Heart left ventricle (tissue), 16 donors: ENCODE measurements around the gene TINAGL1. TPM values are rescaled to one million over a fixed set of nuclear protein-coding genes. Genes with fewer than 3 reads are reported as not detected.

Experiments
- ATAC-seq, 4 donors: fragments of 200-7000 bp; cut with Tn5 transposase; one replicate each; pipeline ENCODE4 v1.9.1; 2020 to 2022; ENCODE audit warnings: moderate library complexity in 4 of 4, mild to moderate bottlenecking in 3 of 4, moderate number of reproducible peaks in 1 of 4
- DNase-seq, 5 donors: peaks; one replicate each; pipeline ENCODE4 v3.0.0-alpha.2; 2020
- H3K27ac ChIP-seq, 12 donors: fragments of 200-600 bp; sonication (generic) in 4 of 12; one replicate each; pipeline versions ENCODE4 v1.5.0 to v1.8.0; 2016 to 2022; ENCODE audit warnings: mild to moderate bottlenecking in 2 of 12
- H3K27me3 ChIP-seq, 9 donors: fragments of 200-600 bp; sonication (generic) in 2 of 9; one replicate each; pipeline versions ENCODE4 v1.5.1 to v1.8.0; 2016 to 2022; ENCODE audit warnings: mild to moderate bottlenecking in 3 of 9
- H3K36me3 ChIP-seq, 9 donors: fragments of 200-600 bp; sonication (generic) in 2 of 9; one replicate each; pipeline versions ENCODE4 v1.5.0 to v1.8.0; 2018 to 2022; ENCODE audit warnings: mild to moderate bottlenecking in 2 of 9
- H3K4me1 ChIP-seq, 12 donors: fragments of 200-600 bp; sonication (generic) in 4 of 12; one replicate each; pipeline versions ENCODE4 v1.5.0 to v1.8.0; 2016 to 2022; ENCODE audit warnings: mild to moderate bottlenecking in 3 of 12
- H3K4me3 ChIP-seq, 12 donors: fragments of 200-600 bp; sonication (generic) in 4 of 12; one replicate each; pipeline versions ENCODE4 v1.5.0 to v1.8.0; 2017 to 2022; ENCODE audit warnings: mild to moderate bottlenecking in 9 of 12, moderate library complexity in 4 of 12
- H3K9me3 ChIP-seq, 12 donors: fragments of 200-600 bp; sonication (generic) in 4 of 12; one replicate each; pipeline versions ENCODE4 v1.5.0 to v1.8.0; 2016 to 2022; ENCODE audit warnings: mild to moderate bottlenecking in 1 of 12
- POLR2A ChIP-seq, 2 donors: fragments of 450-650 bp; IDR thresholded peaks; one replicate each; pipeline ENCODE4 v1.6.1; 2017; ENCODE audit warnings: antibody characterized with exemption in 2 of 2, mild to moderate bottlenecking in 2 of 2, moderate library complexity in 2 of 2
- WGBS, 4 donors: extraction: QIAGEN DNeasy Blood & Tissue Kit in 2 of 4; methylation state at CpG; one replicate each; pipeline versions ENCODE4 v1.1.5 to v1.1.7; 2013 to 2018; 5-methylcytosine and 5-hydroxymethylcytosine counted together
- intact Hi-C, 10 donors: fragments of 100-400 bp; cut with DNase I; formaldehyde crosslinking; loops; one replicate each; pipeline versions ENCODE4 v1.11.1 to v1.14.2; 2022
- polyA plus RNA-seq, 2 donors: library from polyadenylated mRNA; stranded (reverse); fragments of 200-250 nt; gene quantifications; one replicate each; pipeline ENCODE4 v1.2.3, GENCODE V29; 2013
- total RNA-seq, 9 donors: library from RNA; depleted of rRNA in 2 of 9; stranded (reverse); fragments of >200 nt in 2 of 9; fragmentation: NEBNext Ultra II Directional in 3 of 9; extraction: Animal tissue kit (Norgen Biotek cat#: 25700) in 3 of 9; gene quantifications; one replicate each; pipeline versions ENCODE4 v1.1.0 to v1.2.4, GENCODE V29; 2016 to 2023
- TF ChIP-seq, protein P1 (sequence below), 12 donors: fragments of 200-600 bp; sonication (generic) in 4 of 12; IDR thresholded peaks; one replicate each; pipeline versions ENCODE4 v1.5.0 to v1.8.0; 2018 to 2022; ENCODE audit warnings: antibody characterized with exemption in 12 of 12, mild to moderate bottlenecking in 5 of 12
- donor health status: ischemic (EF 13 %, LVEDD 7.1; RV severe dilation, severe dysfunction).
- donor health status: healthy with polysubstance abuse.
- donor health status: DM: no; HTN: yes; CAD: no.
- donor health status: DM: no; HTN: no; CAD: no.
- donor health status: ischemic (EF 25% LVEDD 6.9; RV normal size, moderate dysfunction).
- donor health status: ischemic (EF 25% LVEDD 5.7; RV mildly dilated, moderate dysfunction).
- donor health status: healthy.
- donor health status: DM: yes; HTN: yes; CAD: no.
- donor health status: ischemic (EF 35%, LVEDD 5.7; RV mildly dilated, moderate dysfunction).
- donor health status: nonischemic (EF 11% LVEDD 7.7; RV severe dilation, severe dysfunction).
- donor health status: DM: yes; HTN: yes; CAD: no.
- donor health status: PGD.
- donor health status: ischemic (EF 29% LVEDD 5.4; RV normal size, mild dysfunction).
- donor health status: nonischemic (EF 23%, LVEDD 6.1; RV moderate dilation, normal function).

TINAGL1 gene
- total and polyA plus RNA-seq, 11 donors = 136 to 697 (median 204) TPM

DNA sequence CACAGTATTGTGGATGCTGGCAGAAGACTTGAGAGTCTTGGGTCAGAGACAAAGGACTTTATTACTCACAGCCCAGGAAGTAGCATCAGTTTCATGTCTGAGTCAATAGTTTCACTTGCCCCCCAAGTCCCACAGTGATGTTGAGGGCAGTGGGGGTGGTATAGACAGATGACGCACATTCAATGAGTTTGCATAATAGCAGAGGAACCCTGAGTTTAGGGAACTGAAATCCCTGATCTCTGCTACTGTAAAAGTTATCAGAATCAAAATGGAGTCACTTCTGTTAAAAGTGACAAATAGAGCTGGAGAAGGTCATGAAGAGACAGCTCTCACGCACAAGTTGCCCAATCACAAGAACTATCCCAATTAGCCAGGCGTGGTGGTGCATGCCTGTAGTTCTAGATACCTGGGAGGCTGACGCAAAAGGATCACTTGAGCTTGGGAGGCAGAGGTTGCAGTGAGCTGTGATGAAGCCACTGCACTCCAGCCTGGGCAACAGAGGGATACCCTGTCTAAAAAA, 29.7 kb downstream of the TINAGL1 start:
- H3K4me3 ChIP-seq = no peak overlapping the region
- no peaks in the 10 kb centered on the region for H3K36me3 ChIP-seq
- TF ChIP-seq, protein P1, sequence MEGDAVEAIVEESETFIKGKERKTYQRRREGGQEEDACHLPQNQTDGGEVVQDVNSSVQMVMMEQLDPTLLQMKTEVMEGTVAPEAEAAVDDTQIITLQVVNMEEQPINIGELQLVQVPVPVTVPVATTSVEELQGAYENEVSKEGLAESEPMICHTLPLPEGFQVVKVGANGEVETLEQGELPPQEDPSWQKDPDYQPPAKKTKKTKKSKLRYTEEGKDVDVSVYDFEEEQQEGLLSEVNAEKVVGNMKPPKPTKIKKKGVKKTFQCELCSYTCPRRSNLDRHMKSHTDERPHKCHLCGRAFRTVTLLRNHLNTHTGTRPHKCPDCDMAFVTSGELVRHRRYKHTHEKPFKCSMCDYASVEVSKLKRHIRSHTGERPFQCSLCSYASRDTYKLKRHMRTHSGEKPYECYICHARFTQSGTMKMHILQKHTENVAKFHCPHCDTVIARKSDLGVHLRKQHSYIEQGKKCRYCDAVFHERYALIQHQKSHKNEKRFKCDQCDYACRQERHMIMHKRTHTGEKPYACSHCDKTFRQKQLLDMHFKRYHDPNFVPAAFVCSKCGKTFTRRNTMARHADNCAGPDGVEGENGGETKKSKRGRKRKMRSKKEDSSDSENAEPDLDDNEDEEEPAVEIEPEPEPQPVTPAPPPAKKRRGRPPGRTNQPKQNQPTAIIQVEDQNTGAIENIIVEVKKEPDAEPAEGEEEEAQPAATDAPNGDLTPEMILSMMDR (IDR thresholded peaks at IDR 0.05) = no peak
- no peak for TF ChIP-seq POLR2A (IDR thresholded peaks at IDR 0.05)
- DNase-seq = no peak
- intact Hi-C loops = no loop called here
- no peak for ATAC-seq
- no peaks in the 10 kb centered on the region for H3K27me3 ChIP-seq
- WGBS, 4 donors = 92 to 95% (median 93%) methylated on average over 4 of the region's 4 CpGs
- H3K4me1 ChIP-seq = no peaks in the 10 kb centered on the region
- no peaks in the 10 kb centered on the region for H3K9me3 ChIP-seq
- no peak overlapping the region for H3K27ac ChIP-seq

DNA sequence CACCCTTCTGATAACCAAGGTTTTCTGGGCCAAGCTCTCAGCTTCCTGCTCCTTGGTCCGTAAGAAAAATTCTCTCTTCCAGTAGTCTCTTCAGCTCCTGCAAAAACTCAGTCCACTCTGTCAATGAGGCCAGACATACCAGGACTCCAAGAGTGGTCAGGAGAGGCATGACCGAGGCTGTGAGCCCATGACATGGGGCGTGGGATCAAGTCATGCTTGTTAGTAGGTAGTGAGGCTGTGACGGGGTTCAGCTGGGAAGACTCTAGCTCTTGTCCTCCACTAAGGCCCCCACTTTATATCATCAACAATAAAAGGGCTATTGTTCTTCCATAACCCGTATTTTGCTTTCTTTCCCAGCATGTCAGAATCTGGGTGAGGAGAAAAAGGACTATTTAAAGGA, 31.0 kb downstream of the TINAGL1 start:
- no peak overlapping the region for H3K27ac ChIP-seq
- no peaks in the 10 kb centered on the region for H3K36me3 ChIP-seq
- no peaks in the 10 kb centered on the region for H3K9me3 ChIP-seq
- WGBS, 4 donors = 83 to 95% (median 89%) methylated on average over 5 of the region's 5 CpGs
- intact Hi-C loops = no loop called here
- no peaks in the 10 kb centered on the region for H3K4me1 ChIP-seq
- ATAC-seq (no peak), DNase-seq (no peak)
- H3K4me3 ChIP-seq = no peak overlapping the region
- no peak for TF ChIP-seq POLR2A (IDR thresholded peaks at IDR 0.05)
- TF ChIP-seq, protein P1 (IDR thresholded peaks at IDR 0.05) = no peak
- H3K27me3 ChIP-seq = no peaks in the 10 kb centered on the region

DNA sequence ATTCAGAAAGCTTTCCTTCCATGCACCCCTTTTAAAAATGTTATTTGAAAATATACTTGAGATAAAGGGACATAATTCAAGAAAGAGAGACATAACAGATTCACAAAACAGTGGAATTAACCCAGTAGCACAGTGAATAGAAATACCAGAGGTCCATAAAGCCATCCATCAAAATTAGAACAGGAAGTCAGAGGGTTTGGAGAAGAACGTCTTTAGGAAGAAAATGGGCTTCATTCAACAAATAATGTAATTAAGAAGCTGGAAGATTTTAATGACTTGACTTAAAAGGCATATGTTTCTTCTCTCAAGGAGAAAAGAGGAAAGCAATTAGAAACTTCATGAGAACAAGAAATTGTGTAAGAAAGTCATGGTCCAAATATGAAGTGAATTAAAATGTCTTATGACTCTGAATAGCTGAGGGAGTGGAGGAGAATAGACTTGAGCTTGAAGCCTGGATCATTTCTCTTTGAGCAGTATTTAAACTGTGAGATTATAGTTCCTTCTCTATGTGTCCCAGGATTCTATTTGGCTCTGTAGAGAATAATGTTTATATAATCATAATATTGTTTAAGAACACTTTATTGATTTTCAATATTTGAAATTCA, 33.3 kb downstream of the TINAGL1 start:
- intact Hi-C loops = no loop called here
- 32 to 43% (median 39%) methylated on average over 1 of the region's 1 CpG for WGBS, 4 donors
- DNase-seq (no peak), ATAC-seq (no peak)
- Histone ChIP-seq H3K27me3 (no peaks in the 10 kb centered on the region), H3K36me3 (no peaks in the 10 kb centered on the region), H3K27ac (no peak overlapping the region), H3K4me3 (no peak overlapping the region), H3K9me3 (no peaks in the 10 kb centered on the region), H3K4me1 (peaks cover 0 to 11% (median 0%) of the 10 kb centered on the region in 12 donors)
- TF ChIP-seq, protein P1 (IDR thresholded peaks at IDR 0.05) = no peak
- TF ChIP-seq POLR2A (IDR thresholded peaks at IDR 0.05) = no peak

DNA sequence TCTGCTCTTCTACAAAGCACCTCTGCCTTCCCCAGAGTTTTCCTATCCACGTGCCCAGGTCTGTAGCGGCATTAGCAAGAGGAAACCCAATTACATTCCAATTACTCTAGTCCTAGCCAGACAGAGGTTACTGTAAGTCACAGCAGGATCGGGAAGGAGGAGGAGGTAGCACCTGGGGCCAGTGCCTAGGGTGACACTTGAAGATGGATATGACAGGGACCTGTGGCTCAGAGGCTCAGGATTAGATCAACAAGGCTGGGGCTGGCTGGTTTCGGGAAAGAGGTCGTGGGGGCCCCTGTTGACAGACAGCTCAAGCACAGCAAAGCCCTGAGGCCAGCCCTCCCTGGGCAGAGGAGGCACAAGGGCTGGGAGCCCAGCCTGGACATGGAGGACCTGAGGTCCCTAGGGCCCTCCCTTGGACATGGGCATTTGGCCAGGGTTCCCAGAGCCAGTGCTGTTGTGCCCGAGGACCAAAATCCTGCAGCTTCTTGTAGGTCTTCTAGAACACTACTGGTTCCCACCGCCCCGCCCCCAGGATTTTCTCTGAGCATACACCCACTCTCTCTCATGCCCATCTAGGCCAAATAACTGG, 38.2 kb downstream of the TINAGL1 start:
- Histone ChIP-seq H3K4me1 (peaks cover 0 to 31% (median 10%) of the 10 kb centered on the region in 12 donors), H3K9me3 (no peaks in the 10 kb centered on the region), H3K36me3 (no peaks in the 10 kb centered on the region), H3K27me3 (peaks cover 0 to 29% (median 4%) of the 10 kb centered on the region in 9 donors), H3K27ac (no peak overlapping the region), H3K4me3 (no peak overlapping the region)
- no peak for ATAC-seq
- DNase-seq = no peak
- TF ChIP-seq, protein P1 (IDR thresholded peaks at IDR 0.05) = no peak
- no peak for TF ChIP-seq POLR2A (IDR thresholded peaks at IDR 0.05)
- intact Hi-C loops = no loop called here
- 77 to 83% (median 79%) methylated on average over 8 of the region's 8 CpGs for WGBS, 4 donors
